Activated T-cell treated with anti-CD3 and anti-CD28 coated beads for 1 hour (primary cell): ENCODE results near the gene CDKN3.

Experiments used
- DNase-seq: peaks from one replicate; pipeline ENCODE4 v3.0.0-alpha.2; 2020; ENCODE audit warnings: low read depth

The CDKN3 gene, protein sequence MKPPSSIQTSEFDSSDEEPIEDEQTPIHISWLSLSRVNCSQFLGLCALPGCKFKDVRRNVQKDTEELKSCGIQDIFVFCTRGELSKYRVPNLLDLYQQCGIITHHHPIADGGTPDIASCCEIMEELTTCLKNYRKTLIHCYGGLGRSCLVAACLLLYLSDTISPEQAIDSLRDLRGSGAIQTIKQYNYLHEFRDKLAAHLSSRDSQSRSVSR

DNA sequence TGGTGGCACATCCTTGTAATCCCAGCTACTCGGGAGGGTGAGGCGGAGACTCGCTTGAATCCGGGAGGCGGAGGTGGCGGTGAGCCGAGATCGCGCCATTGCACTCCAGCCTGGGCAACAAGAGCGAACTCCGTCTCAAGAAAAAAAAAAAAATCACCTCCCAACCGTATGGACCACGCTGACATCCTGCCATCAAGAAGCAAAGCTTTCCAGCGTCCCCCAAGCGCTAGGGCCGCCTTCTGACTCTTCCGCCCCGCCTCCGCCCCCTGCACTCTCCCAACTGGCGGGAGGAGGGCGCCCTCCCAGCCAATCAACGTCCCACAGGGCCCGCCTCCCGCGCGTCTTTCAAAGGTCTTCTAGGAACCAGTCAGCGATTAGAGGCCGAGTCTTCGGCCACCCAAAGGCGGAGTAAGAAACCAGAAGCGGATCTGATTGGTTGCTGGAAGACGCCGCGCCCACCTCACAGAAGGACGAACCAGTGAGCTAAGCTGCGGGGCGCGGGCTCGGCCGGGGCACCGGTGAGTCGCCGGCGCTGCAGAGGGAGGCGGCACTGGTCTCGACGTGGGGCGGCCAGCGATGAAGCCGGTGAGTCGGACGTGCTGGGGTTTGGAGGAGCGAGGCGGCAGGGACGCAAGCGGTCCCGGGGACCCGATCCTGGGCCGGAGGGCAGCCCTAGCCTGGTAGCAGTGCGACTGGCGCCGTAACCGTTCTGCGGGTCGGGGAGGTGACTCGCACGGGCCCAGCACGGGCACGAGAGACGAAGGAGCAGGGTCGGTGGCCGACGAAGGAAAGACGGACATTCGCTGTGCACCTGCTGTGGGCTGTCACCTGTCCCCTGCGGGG lies at the start of gene CDKN3:
TSS of gene CDKN3 (plus strand) at position 515 of the 843 bp plus-strand sequence. CDS start at position 577, 62 bp downstream.
- DNase-seq: peak; percentile 94

GRCh38 chr14:54347044-54347443 lies 49.8 kb upstream of the CDKN3 start:
- DNase-seq: no peak

GRCh38 chr14:54348001-54348611 lies 48.7 kb upstream of the CDKN3 start:
- DNase-seq: no peak

- DNase-seq: no peak
These were observed 47.7 kb upstream of the CDKN3 start for GRCh38 chr14:54348923-54349620.

- DNase-seq: no peak
These were observed 47.1 kb upstream of the CDKN3 start for GRCh38 chr14:54349713-54350112.

- no peak for DNase-seq
These were observed 46.6 kb upstream of the CDKN3 start for GRCh38 chr14:54350203-54350602.

- DNase-seq: no peak
These were observed 43.5 kb upstream of the CDKN3 start for GRCh38 chr14:54353266-54353665.

DNA sequence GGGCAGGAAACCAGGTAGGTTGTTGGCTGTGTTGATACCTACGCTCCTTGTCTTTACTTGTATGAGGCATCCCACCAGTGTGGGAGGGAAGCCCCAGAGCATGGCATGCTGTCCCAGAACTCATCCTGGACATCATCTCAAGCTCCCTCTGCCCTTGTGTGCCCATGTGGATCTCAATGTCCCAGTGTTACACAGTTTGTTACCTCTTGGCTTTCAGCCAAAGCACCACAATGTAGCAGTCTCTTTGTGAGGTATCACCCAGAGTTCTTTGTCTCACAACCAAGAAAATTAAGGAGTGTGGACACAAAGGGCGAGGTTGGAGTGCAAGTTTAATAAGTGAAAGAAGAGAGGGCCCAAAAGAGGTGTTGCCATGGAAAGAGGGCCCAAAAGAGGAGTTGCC lies 43.1 kb upstream of the CDKN3 start:
- DNase-seq: no peak

- no peak for DNase-seq
These were observed 42.7 kb upstream of the CDKN3 start for GRCh38 chr14:54354096-54354495.

- DNase-seq: no peak
These were observed 41.7 kb upstream of the CDKN3 start for GRCh38 chr14:54354968-54355641.

DNA sequence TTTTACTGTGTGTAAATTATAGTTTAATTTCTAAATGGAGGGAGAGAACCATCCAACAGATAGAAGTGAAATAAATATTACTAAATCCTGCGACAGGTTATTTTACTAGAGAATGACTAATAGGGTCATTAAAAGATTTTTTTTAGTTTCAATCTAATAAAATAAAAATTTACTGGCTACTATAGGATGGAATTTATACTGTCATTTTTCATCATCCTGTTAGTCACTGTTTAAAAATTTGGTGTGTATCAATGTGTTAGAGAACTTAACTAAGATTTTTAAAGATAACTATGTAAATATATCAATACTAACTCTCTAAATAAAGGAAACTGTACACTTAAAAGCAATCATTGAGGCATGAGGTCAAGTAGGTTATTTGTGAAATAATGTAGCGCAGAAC lies 41.1 kb upstream of the CDKN3 start:
- DNase-seq: no peak

DNA sequence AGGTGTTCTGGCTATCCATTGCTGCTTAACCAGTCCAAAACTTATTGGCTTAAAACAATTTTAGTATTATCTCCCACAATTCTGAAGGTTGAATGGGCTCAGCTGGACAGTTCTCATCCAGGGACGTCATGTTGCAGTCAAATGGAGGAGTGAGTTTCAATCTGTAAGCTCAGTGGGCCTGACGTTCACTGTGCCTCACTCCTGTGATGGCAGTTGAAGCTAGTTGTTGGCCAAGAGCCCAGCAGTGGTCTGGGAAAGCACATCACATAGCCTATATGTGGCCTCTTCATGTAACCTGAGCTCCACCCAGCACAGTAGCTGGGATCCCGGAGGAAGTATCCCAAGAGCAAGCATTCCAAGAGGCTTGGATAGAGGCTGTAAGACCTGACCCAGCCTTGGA lies 40.6 kb upstream of the CDKN3 start:
- DNase-seq: no peak

- no peak for DNase-seq
These were observed 36.1 kb upstream of the CDKN3 start for GRCh38 chr14:54360667-54361066.

DNA sequence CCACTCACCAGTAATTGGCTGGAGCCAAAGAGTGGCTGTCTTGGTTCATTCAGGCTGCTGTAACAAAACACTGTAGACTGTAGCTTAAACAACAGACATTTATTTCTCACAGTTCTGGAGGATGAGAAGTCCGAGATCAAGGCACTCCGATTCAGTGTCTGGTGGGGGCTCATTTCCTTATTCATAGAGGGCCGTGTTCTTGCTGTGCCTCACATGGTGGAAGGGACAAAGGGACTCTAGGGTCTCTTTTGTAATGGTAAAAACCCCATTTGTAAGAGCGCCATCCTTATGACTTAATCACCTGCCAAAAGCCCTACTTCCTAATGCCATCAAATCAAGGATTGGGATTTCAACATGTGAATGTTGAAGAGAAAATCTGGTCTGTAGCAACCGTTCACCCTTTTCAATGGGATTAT lies 34.7 kb upstream of the CDKN3 start:
- DNase-seq: no peak

DNA sequence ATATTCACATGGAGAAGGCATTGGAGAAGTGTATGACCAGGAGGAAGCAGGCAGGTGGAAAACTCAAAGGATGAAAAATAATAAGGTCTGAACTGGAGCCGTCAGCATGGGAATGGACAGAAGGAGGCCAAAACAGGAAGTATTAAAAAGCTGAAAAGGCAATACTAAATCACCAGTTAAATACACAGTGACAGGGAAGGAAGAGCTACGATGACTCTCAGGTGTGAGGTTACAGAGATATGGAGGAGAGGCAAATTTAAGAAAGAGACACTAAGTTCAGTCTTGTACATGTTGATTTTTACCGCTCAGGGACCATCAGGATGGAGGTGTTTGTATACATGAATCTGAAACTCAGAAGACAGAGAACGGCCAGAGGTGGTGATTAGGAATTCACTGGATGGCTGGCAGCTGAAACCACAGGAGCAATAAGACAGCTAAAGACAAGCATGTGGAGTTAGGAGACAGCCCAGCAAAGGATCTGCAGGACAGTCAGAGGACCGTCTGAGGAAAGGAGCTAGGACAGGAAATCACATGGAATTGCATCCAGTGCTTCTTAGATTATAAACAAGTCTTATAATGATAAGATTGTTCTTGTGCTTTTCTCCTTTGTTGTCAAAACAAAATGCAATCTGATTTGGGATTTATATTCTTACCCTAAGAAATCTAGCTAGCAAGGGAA lies 33.9 kb upstream of the CDKN3 start:
- DNase-seq: no peak

GRCh38 chr14:54364555-54365415 lies 32.0 kb upstream of the CDKN3 start:
- no peak for DNase-seq

GRCh38 chr14:54366736-54367735 lies 29.8 kb upstream of the CDKN3 start:
- DNase-seq: no peak

DNA sequence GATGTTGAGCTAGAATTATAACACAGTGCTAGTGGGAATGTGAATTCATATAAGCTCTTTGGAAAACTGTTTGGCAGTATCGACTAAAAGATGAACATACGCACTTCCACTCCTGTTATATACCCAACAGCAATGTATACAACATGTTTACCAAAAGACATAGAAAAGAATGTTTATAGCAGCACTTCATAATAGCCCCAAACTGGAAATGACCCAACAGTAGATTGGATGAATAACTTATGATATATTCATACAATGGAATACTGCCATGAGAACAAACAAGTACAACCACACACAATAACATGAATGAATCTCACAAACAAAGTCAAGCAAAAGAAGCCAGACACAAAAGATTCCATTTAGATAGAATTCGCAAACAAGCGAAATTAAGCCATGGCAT lies 28.5 kb upstream of the CDKN3 start:
- DNase-seq: no peak

DNA sequence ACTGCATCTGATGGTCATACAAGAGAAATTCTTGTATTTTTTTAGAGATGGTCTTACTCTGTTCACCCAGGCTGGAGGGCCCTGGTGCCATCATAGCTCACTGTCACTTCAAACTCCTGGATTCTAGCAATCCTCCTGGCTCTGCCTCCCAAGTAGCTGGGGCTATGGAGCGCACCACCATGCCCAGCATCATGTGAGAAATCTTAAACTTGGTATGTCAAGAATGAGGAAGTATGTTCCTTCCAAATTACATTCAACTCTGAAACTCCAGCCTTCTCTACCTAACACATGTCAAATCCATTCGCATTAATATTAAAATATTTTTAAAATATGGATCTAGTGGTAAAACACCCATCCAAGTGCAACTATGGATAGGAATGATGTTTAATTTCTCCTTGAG lies 27.5 kb upstream of the CDKN3 start:
- DNase-seq: no peak
